Karpas-422 (cell line): Measurements from ENCODE around the gene LRRC47. TPM values are rescaled to one million over a fixed set of nuclear protein-coding genes. Genes with fewer than 3 reads are reported as not detected.

Experiments
- DNase-seq: peaks from one replicate; pipeline ENCODE4 v3.0.0-alpha.2; 2015
- H2AFZ ChIP-seq: fragments of 200-600 bp; sonication (generic); 2 replicates; pipeline ENCODE4 v1.6.1; 2014; ENCODE audit warnings: antibody characterized with exemption, low read length, mixed read lengths
- H3K27ac ChIP-seq: fragments of 200-600 bp; sonication (generic); 2 replicates; pipeline ENCODE4 v1.5.1; 2014; ENCODE audit warnings: mild to moderate bottlenecking, low read length, moderate library complexity
- H3K27me3 ChIP-seq: fragments of 200-600 bp; sonication (generic); 2 replicates; pipeline ENCODE4 v1.6.1; 2014; ENCODE audit warnings: low read length, mixed read lengths
- H3K36me3 ChIP-seq: fragments of 200-600 bp; sonication (generic); 2 replicates; pipeline ENCODE4 v1.6.1; 2014; ENCODE audit warnings: low read length, mixed read lengths; ENCODE audit not compliant: insufficient read depth
- H3K4me1 ChIP-seq: fragments of 200-600 bp; sonication (generic); 2 replicates; pipeline ENCODE4 v1.6.1; 2014; ENCODE audit warnings: mild to moderate bottlenecking, low read length, mixed read lengths
- H3K4me2 ChIP-seq: fragments of 200-600 bp; sonication (generic); 2 replicates; pipeline ENCODE4 v1.6.1; 2014; ENCODE audit warnings: low read length, low read depth, mild to moderate bottlenecking; ENCODE audit not compliant: poor library complexity, severe bottlenecking
- H3K4me3 ChIP-seq: fragments of 200-600 bp; sonication (generic); 2 replicates; pipeline ENCODE4 v1.5.1; 2014; ENCODE audit warnings: mild to moderate bottlenecking, antibody characterized with exemption, low read length, mixed read lengths
- H3K79me2 ChIP-seq: fragments of 200-600 bp; sonication (generic); 2 replicates; pipeline ENCODE4 v1.6.1; 2014; ENCODE audit warnings: mild to moderate bottlenecking, low read length, mixed read lengths
- H3K9ac ChIP-seq: fragments of 200-600 bp; sonication (generic); 2 replicates; pipeline ENCODE4 v1.6.0; 2014; ENCODE audit warnings: low read length
- H3K9me2 ChIP-seq: fragments of 200-600 bp; sonication (generic), shearing (Covaris generic); replicated peaks from 2 replicates; pipeline ENCODE4 v1.6.0; 2014; ENCODE audit warnings: mild to moderate bottlenecking, low read length, moderate library complexity; ENCODE audit not compliant: insufficient read depth
- H3K9me3 ChIP-seq: fragments of 300-700, 200-600 bp; sonication (generic); 2 replicates; pipeline ENCODE4 v1.6.1; 2014; ENCODE audit warnings: low read length, mixed read lengths
- H4K20me1 ChIP-seq: fragments of 200-600 bp; sonication (generic); 2 replicates; pipeline ENCODE4 v1.6.1; 2014; ENCODE audit warnings: mild to moderate bottlenecking, antibody characterized with exemption, low read length, low read depth; ENCODE audit not compliant: insufficient read depth
- small RNA-seq: library from RNA; depleted of rRNA; stranded (forward); fragments of <200 nt; gene quantifications from one replicate; pipeline ENCODE3, GENCODE V24; 2014
- total RNA-seq: library from RNA; depleted of rRNA; stranded (reverse); fragments of >200 nt; shearing (Covaris generic); gene quantifications from 2 replicates; pipeline ENCODE4 v1.2.3, GENCODE V29; 2014; ENCODE audit warnings: low replicate concordance; rRNA removed

The LRRC47 gene
- total RNA-seq, 1 experiment from 2014 or later, result 10.2 TPM

DNA sequence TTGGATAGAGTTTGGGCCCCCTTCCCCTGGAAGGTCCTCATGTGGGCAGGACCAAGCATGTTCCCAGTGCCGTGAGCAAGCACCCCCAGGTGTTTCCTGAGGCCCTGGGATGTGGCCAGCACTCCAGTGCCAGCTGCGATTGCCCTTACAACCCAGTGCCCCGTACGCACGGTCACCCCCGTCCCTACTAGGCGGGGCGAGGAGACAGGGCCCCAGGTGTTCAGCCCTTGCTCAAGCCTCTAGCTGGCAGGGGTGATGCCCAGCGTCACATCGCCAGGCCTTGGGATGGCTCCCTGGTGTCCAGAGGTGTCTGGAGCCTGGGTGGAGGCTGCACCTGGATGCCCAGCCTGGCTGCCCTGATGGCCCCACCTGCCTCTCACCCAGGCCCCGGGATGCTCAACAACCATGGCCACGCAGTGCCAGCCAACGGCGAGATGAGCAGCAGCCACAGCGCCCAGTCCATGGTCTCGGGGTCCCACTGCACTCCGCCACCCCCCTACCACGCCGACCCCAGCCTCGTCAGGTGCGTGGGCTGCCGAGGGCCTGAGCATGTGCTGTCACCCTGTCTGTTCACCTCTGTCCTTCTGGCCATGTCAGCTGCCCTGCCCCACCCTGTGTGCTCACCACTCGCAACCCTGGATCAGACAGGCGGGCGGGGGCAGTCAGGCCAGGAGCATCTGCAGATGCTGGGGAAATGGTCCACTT, 65.6 kb downstream of the LRRC47 start:
- H3K9ac ChIP-seq, result no peak overlapping the region
- no peak overlapping the region for H3K4me3 ChIP-seq
- H2AFZ ChIP-seq, result no peak overlapping the region
- H4K20me1 ChIP-seq, result no peaks in the 10 kb centered on the region
- no peaks in the 10 kb centered on the region for H3K4me1 ChIP-seq
- DNase-seq, result no peak
- no peak overlapping the region for H3K4me2 ChIP-seq
- no peaks in the 10 kb centered on the region for H3K79me2 ChIP-seq
- no peak overlapping the region for H3K27ac ChIP-seq
- H3K36me3 ChIP-seq, result no peaks in the 10 kb centered on the region
- H3K9me2 ChIP-seq, result no peaks in the 10 kb centered on the region
- H3K9me3 ChIP-seq, result no peaks in the 10 kb centered on the region
- no peaks in the 10 kb centered on the region for H3K27me3 ChIP-seq

DNA sequence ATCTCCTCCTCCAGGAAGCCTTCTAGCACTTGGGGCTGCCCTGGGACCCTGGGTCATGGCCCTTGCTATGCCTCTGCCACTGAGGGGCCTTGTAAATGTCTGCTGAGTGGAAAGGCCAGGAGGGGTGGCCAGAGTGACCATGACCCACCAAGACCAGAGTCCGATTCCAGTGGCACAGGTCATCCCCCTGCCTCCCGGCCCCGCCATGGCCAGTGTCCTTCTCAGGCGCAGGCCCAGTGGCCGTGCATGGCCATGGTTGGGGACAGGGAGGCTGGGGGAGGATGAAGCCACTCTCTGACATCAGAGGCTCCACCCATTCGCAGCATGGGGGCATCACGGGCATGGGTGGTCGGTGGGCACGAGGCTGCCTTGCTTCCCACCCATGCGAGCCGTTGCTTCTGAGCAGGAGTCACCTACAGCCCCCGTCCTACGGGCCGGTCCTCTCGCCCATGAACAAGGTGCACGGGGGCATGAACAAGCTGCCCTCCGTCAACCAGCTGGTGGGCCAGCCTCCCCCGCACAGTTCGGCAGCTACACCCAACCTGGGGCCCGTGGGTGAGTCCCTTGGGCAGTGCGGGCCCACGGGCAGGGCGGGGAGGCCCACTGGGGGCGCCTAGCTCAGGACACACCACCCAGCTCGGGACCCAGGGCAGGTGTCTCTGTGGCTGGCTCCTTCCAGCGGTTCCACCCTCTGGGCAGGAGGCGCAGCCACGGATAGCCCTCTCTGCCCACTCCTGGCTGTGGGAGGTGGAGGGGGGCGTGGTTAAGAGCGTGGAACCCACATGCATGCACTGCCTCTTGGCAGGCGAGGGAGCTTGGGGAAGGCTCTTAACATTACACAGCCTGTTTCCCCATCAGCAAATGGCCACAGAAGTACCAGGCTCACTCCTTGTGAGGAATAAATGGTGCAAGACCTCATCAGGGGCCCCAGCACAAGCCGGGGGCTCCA, 66.4 kb downstream of the LRRC47 start:
- H3K9ac ChIP-seq, result no peak overlapping the region

More for the DNA sequence above, 66.4 kb downstream of the LRRC47 start:
- no peaks in the 10 kb centered on the region for H3K27me3 ChIP-seq
- H3K36me3 ChIP-seq, result no peaks in the 10 kb centered on the region
- no peak overlapping the region for H2AFZ ChIP-seq
- DNase-seq, result no peak
- H3K4me3 ChIP-seq, result no peak overlapping the region
- no peaks in the 10 kb centered on the region for H3K9me3 ChIP-seq
- no peak overlapping the region for H3K27ac ChIP-seq
- no peaks in the 10 kb centered on the region for H3K4me1 ChIP-seq
- no peak overlapping the region for H3K4me2 ChIP-seq
- H3K9me2 ChIP-seq, result no peaks in the 10 kb centered on the region
- no peaks in the 10 kb centered on the region for H4K20me1 ChIP-seq
- no peaks in the 10 kb centered on the region for H3K79me2 ChIP-seq

Small RNA genes within 50 kb of the gene (small RNA-seq; reads per million reads assigned to genes)
- gene RF02197 (not detected), gene RN7SL574P (not detected)

Other genes starting within 250 kb of the LRRC47 start
- not detected in 2 replicates for gene MEGF6, start 185.0 kb downstream of the LRRC47 start, total RNA-seq
- 10.2 and 14.4 TPM in 2 replicates for gene TPRG1L, start 171.5 kb downstream of the LRRC47 start, total RNA-seq
- 37.2 and 46.7 TPM in 2 replicates for gene WRAP73, start 146.4 kb downstream of the LRRC47 start, total RNA-seq
- 0.52 and 0.94 TPM in 2 replicates for gene TP73, start 144.0 kb downstream of the LRRC47 start, total RNA-seq
- gene CCDC27, start 44.0 kb downstream of the LRRC47 start, total RNA-seq, result not detected in 2 replicates
- gene SMIM1, start 23.7 kb downstream of the LRRC47 start, total RNA-seq, result 0.87 TPM in 1 of 2 replicates, not detected in the other
- gene CEP104, start 60.7 kb upstream of the LRRC47 start, total RNA-seq, result 19.9 and 90.0 TPM in 2 replicates
- gene DFFB, start 61.0 kb upstream of the LRRC47 start, total RNA-seq, result 11.9 and 15.2 TPM in 2 replicates
- gene C1orf174, start 103.8 kb upstream of the LRRC47 start, total RNA-seq, result 17.4 and 25.5 TPM in 2 replicates